MM.1S (cell line): ENCODE results near the gene ZNF581.

Experiments
- DNase-seq: peaks from one replicate; pipeline ENCODE4 v3.0.0-alpha.2; 2015
- H2AFZ ChIP-seq: fragments of 300-600 bp; sonication (generic); 2 replicates; pipeline ENCODE4 v1.6.0; 2016; ENCODE audit warnings: antibody characterized with exemption, low read length
- H3F3A ChIP-seq: fragments of 300-600 bp; sonication (generic); 2 replicates; pipeline ENCODE4 v1.6.1; 2016; ENCODE audit warnings: mild to moderate bottlenecking, antibody characterized with exemption, low read length, moderate library complexity, mixed read lengths; ENCODE audit not compliant: insufficient read depth
- H3K27ac ChIP-seq: fragments of 300-600 bp; sonication (generic); 2 replicates; pipeline ENCODE4 v1.5.1; 2016; ENCODE audit warnings: mild to moderate bottlenecking, low read length
- H3K27me3 ChIP-seq: fragments of 300-600 bp; sonication (generic); replicated peaks from 2 replicates; pipeline ENCODE4 v1.6.0; 2016; ENCODE audit warnings: low read length; ENCODE audit not compliant: insufficient read depth
- H3K36me3 ChIP-seq: fragments of 300-600 bp; sonication (generic); replicated peaks from 2 replicates; pipeline ENCODE4 v1.6.1; 2016; ENCODE audit warnings: mild to moderate bottlenecking, low read length, mixed read lengths; ENCODE audit not compliant: insufficient read depth
- H3K4me1 ChIP-seq: fragments of 300-600 bp; sonication (generic); 2 replicates; pipeline ENCODE4 v1.6.1; 2016; ENCODE audit warnings: low read length, mixed read lengths
- H3K4me2 ChIP-seq: fragments of 300-600 bp; sonication (generic); 2 replicates; pipeline ENCODE4 v1.6.0; 2016; ENCODE audit warnings: low read depth, low read length
- H3K4me3 ChIP-seq: fragments of 300-600 bp; sonication (generic); 2 replicates; pipeline ENCODE4 v1.5.1; 2016; ENCODE audit warnings: low read length, mixed read lengths
- H3K79me2 ChIP-seq: fragments of 300-600 bp; sonication (generic); 2 replicates; pipeline ENCODE4 v1.6.1; 2016; ENCODE audit warnings: mixed run types, low read length, mixed read lengths
- H3K9ac ChIP-seq: fragments of 300-600 bp; sonication (generic); 2 replicates; pipeline ENCODE4 v1.6.1; 2016; ENCODE audit warnings: low read length, mixed read lengths
- H3K9me2 ChIP-seq: fragments of 300-600 bp; sonication (generic); replicated peaks from 2 replicates; pipeline ENCODE4 v1.6.1; 2016; ENCODE audit warnings: mild to moderate bottlenecking, low read length, mixed read lengths; ENCODE audit not compliant: insufficient read depth
- H3K9me3 ChIP-seq: fragments of 300-600 bp; sonication (generic); replicated peaks from 2 replicates; pipeline ENCODE4 v1.6.1; 2016; ENCODE audit warnings: mild to moderate bottlenecking, low read length, mixed read lengths; ENCODE audit not compliant: insufficient read depth
- H4K20me1 ChIP-seq: fragments of 300-600 bp; sonication (generic); 2 replicates; pipeline ENCODE4 v1.6.1; 2016; ENCODE audit warnings: mild to moderate bottlenecking, low read length, moderate library complexity, mixed read lengths; ENCODE audit not compliant: insufficient read depth
- CTCF ChIP-seq: fragments of 300-600 bp; sonication (generic); IDR thresholded peaks from 2 replicates; pipeline ENCODE4 v1.5.1; 2016; ENCODE audit warnings: antibody characterized with exemption, low read length, mixed read lengths
- EZH2 ChIP-seq: fragments of 300-600 bp; sonication (generic); optimal IDR thresholded peaks from 2 replicates; pipeline ENCODE3; 2017; ENCODE audit warnings: low read depth, mild to moderate bottlenecking, antibody characterized with exemption, low read length, mixed read lengths
- EZH2phosphoT487 ChIP-seq: fragments of 300-600 bp; sonication (generic); IDR thresholded peaks from 2 replicates; pipeline ENCODE4 v1.6.1; 2018; ENCODE audit warnings: antibody characterized with exemption, low read length

The ZNF581 gene

GRCh38 chr19:55670280-55671053, 27.0 kb downstream of the ZNF581 start:
- Histone ChIP-seq H3F3A (peaks cover 26% of the 10 kb centered on the region), H3K4me1 (no peaks in the 10 kb centered on the region; the same call in 1 of the 2 replicates), H2AFZ (no peak overlapping the region), H3K79me2 (peaks cover 86% of the 10 kb centered on the region), H3K4me3 (no peak overlapping the region), H3K27me3 (no peaks in the 10 kb centered on the region), H3K27ac (no peak overlapping the region), H3K36me3 (peaks cover 15% of the 10 kb centered on the region), H3K9me2 (no peaks in the 10 kb centered on the region), H3K9me3 (no peaks in the 10 kb centered on the region), H4K20me1 (peaks cover 40% of the 10 kb centered on the region), H3K4me2 (no peak overlapping the region), H3K9ac (no peak overlapping the region)
- DNase-seq: peak; percentile 21
- no peak for TF ChIP-seq EZH2phosphoT487
- TF ChIP-seq CTCF: no peak
- no peak for TF ChIP-seq EZH2

GRCh38 chr19:55671054-55671378, 27.6 kb downstream of the ZNF581 start:
- Histone ChIP-seq H3F3A (peaks cover 31% of the 10 kb centered on the region), H3K27me3 (no peaks in the 10 kb centered on the region), H3K4me1 (no peaks in the 10 kb centered on the region; the same call in 1 of the 2 replicates), H3K79me2 (peaks cover 86% of the 10 kb centered on the region), H3K36me3 (peaks cover 15% of the 10 kb centered on the region), H3K27ac (no peak overlapping the region), H3K9me3 (no peaks in the 10 kb centered on the region), H3K9me2 (no peaks in the 10 kb centered on the region), H4K20me1 (peaks cover 37% of the 10 kb centered on the region), H3K9ac (no peak overlapping the region), H3K4me2 (no peak overlapping the region), H2AFZ (no peak overlapping the region), H3K4me3 (no peak overlapping the region)
- TF ChIP-seq EZH2 (no peak), CTCF (no peak), EZH2phosphoT487 (no peak)
- DNase-seq: no peak

- H3K9me3 ChIP-seq: no peaks in the 10 kb centered on the region
- peaks cover 38% of the 10 kb centered on the region for H3F3A ChIP-seq
- H3K4me1 ChIP-seq: peaks cover 11% of the 10 kb centered on the region
- H3K27ac ChIP-seq: no peak overlapping the region
- peaks cover 27% of the 10 kb centered on the region for H4K20me1 ChIP-seq
- H2AFZ ChIP-seq: no peak overlapping the region
- H3K79me2 ChIP-seq: peaks cover 86% of the 10 kb centered on the region
- no peaks in the 10 kb centered on the region for H3K27me3 ChIP-seq
- H3K9ac ChIP-seq: no peak overlapping the region
- H3K9me2 ChIP-seq: no peaks in the 10 kb centered on the region
- no peak overlapping the region for H3K4me2 ChIP-seq
- no peak overlapping the region for H3K4me3 ChIP-seq
- no peak for DNase-seq
- TF ChIP-seq EZH2 (no peak), EZH2phosphoT487 (no peak), CTCF (no peak)
- H3K36me3 ChIP-seq: peaks cover 15% of the 10 kb centered on the region
Observed at GRCh38 chr19:55672418-55672817, 29.0 kb downstream of the ZNF581 start.
